ENCODE results near the gene TFDP1.
"Not testable (repeated sequence)": the region's sequence is repeated elsewhere in the genome, so short reads cannot be mapped to it uniquely, and the experiment has no call there.

The TFDP1 gene

DNA sequence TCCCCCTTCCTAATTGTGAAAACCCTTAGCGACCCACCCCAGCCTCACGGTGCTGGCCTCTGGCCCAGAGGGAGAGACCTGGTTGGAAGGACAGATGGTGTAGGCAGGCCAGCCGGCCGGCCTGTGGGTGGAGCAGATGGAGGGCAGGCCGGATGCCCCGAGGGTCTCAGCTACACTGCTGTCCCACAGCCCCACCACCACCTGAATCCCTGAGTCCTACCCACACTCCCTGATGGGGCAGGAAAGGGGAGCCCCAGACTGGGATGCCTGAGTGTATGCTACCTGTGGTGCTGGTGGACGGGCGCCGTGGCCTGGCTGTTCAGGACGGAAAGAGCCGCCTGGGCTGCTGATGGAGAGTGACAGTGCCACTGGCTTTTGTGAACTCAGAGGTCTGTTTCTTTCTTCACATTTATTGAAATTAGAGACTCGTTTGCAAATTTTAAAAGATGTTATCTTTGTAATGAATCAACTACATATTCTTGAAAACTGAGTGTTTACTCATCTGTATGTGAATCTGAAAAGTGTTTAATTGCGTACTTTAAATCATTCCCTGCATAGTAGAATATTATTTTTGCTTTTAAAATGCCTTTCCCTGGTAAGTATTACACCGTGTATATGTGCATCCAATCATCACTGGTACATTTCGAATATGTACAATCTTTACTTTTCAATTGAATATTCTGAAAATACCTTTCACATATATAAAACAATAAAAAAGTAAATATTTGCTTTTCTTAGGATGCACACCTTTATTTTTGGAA is 35.7 kb downstream of the TFDP1 start:
- DNase-seq: no peak

DNA sequence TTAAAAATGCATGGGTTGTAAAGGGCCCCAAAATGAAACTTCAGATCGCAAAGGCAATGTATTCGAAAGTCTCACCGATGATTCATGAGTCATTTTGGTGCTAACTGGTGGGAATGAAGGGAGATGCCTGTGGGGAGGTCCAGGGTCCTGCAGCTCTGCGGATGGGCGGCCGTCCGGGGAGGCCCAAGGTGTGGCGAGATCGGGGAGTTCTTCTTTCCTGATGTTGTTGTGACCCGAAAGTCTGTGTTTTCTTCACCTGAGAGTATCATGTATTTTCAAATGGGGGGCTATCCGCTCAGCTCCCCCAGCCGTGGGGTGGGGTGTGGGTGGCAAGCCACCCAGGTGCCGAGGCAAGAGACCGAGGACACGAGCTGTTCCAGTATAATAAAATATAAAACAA is 36.5 kb downstream of the TFDP1 start:
- DNase-seq: no peak

- DNase-seq: not testable (repeated sequence)
Measured at GRCh38 chr13:113621498-113621897, 36.9 kb downstream of the TFDP1 start.

GRCh38 chr13:113621986-113622550 is 37.5 kb downstream of the TFDP1 start:
- not testable (repeated sequence) for DNase-seq

DNA sequence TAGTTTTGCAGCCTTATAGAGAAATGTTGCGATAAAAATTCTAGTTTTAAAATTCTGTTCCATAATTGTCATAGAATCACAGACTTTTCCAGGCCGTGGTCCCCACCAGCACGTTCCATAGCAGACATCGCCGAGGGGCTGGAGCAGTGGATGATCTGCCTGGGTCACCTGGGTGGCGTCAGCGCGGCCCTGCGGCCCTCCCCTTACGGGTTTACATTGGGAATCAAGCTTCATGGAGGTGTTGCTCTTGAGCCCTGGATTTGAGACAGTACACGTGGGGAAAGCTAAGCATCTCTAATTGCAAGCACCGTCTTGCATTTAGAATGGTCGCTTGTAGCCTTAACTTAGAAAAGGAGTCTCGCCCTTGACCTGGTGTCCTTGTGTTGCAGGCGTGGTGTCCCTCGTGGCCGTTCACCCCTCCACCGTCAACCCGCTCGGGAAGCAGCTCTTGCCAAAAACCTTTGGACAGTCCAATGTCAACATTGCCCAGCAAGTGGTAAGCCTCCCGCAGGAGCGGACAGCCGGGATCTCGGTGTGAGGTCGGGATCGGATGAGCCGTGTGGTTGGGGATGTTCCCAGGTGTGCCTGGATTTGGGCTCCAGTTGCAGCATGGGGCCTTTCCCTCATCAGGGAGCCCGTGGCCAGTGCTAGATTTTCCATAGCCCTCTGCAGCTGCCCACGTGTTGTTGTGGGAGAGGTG is 38.4 kb downstream of the TFDP1 start:
- DNase-seq: no peak

DNA sequence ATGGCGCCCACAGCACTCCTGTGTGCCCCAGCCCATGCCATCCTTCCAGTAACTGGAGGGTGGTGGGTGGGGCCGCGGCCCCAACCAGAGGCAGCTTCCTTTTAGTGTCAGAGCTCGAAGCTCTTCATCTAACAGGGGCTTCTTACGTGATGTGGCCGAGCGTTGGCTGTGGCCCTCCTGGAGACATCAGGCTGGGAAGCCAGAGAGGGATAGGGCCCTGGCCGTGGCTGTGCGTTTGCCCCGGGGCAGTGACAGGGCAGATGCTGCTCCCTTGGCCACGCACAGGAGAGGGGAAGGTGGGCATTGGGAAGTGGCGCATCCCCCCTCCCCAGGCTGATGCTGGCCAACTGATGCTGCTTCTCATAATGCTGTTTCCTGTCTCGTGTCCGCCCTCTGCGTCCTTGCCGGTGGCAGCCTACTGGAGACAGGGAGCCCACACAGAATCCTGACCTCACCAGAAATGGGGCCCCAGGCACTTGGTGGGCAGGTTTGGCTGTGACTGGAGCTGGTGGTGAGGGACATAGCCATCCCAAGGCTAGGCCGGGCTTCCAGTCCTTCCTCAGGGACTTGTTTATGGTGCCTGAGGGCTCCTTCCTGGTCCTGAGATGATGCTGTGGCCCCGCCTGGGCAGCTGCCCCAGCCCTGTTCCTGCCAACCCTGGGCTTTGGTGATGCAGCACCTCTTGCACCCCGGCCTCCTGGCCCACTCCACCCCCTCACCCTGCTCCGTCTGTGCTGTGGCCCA is 39.1 kb downstream of the TFDP1 start:
- peak; percentile 16 for DNase-seq

GRCh38 chr13:113624235-113624587 is 39.7 kb downstream of the TFDP1 start:
- DNase-seq: no peak

GRCh38 chr13:113624640-113625304 is 40.2 kb downstream of the TFDP1 start:
- not testable (repeated sequence) for DNase-seq

GRCh38 chr13:113625965-113626721 is 41.6 kb downstream of the TFDP1 start:
- no peak for DNase-seq

- no peak for DNase-seq
Measured at GRCh38 chr13:113627136-113627535, 42.6 kb downstream of the TFDP1 start.

DNA sequence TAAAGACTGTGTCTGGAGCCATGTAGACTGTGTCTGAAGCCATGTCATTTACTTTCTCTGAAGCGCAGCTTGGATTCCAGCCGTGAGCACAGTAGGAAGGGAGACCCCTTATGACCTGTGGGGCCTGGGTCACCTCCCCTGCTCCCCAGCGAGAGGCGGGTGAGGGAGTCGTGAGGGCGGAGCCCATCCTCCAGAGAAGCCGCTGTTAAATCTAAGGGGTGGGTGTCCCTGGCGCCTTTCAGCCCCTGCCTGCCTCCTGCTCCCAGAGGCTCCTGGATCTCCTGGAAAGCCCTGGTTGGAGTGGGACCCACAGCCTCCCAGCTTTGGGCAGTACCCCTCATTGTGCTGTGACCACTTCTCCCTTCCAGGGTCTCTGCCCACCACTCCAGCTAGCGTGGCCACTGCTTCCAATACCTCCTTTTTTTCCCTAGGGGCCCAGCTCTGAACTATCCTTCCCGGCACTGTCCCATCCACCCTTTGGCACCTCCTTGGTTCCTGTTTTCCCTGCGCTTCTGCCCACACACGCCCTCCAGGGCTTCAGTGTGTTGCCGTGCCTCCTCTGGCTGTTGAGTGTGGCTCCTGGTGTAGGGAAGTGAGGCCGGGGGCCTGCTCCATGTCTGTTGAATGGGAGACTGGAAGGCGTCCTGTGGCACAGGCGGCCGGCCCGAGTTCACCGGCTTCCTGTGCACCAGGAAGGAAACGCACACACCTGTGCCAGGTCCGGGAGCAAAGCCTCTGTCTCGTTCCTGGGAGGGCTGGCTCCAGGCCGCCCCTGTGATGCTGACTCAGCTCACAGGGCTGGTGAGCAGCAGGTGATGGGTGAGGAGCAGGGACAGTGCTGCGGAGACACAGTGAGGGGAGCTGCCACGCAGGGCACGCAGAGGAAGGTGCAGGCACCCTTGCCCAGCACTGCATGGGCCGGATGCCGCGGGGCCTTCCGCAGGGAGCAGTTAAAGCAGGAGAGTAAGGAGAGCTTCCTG is 44.0 kb downstream of the TFDP1 start:
- DNase-seq: no peak

DNA sequence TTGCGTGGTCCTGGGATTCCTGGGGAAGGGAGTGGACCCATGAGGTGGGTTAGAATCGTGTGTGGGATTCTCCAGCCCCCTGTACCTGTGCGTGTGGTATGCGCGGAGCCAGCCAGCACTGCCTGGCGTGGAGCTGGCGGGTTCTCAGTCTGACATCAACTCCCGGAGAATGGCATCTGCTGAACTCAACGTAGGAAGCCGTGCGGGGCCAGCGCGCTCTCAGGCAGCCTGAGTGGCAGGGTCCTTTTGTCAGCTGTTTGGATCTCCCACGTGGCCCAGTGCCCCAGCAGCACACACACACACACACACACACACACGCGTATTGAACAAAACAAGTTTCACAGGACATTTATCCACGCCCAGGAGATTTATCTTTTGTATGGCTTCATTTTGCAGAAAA is 45.3 kb downstream of the TFDP1 start:
- no peak for DNase-seq

- no peak for DNase-seq
Measured at GRCh38 chr13:113630296-113630695, 45.7 kb downstream of the TFDP1 start.

DNA sequence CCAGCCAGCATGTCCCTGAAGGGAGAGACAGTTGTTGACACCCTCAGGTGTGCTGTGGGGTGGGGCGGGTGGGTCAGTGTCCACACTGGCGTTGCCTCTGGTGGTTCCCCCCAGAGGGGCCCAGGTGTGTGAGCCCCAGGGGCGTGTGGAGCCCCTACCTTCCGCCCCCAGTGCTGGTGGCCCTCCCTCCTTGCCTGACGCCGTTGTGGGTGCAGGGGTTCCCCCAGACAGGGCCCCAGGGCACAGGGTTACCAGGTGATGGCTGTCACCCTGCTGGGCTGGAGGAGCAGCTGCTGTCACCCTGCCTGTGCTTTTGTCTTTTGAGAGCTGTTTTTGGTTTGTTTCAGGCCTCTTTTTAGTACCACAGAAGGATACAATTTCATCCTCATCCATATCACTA is 46.3 kb downstream of the TFDP1 start:
- DNase-seq: no peak

DNA sequence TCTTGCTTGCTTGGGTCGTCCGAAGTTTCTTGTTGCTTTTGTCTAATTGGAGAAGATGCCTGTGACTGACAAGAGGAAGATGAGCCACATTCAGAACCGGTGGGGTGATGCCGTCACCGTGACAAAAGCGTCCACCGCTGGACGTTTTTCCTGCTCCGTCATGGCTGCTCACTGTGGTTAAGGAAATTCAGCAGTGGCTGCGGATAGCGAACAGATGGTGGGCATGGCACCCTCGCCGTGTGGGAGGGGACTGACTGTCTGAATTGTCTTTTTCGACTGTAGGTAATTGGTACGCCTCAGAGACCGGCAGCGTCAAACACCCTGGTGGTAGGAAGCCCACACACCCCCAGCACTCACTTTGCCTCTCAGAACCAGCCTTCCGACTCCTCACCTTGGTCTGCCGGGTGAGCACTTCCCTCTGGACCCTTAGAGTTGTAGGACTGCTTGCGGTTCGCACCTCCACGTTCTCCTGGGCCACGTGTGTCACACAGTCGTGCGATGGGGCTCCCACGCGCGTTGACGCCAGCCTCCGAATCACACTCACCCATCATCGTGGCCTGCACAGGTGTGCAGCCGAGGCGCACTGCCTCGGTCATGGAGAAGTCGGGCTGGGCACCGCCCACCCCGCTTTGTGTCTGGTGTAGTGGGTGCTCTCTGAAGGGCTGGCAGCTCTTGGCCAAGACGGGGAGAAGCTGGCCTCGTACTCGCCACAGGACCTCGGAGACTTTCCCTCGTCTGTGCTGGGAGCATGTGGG is 47.0 kb downstream of the TFDP1 start:
- no peak for DNase-seq

GRCh38 chr13:113632706-113633484 is 48.3 kb downstream of the TFDP1 start:
- DNase-seq: no peak

GRCh38 chr13:113633485-113633873 is 48.9 kb downstream of the TFDP1 start:
- DNase-seq: no peak

- no peak for DNase-seq
Measured at GRCh38 chr13:113634279-113635047, 49.9 kb downstream of the TFDP1 start.

- no peak for DNase-seq
Measured at GRCh38 chr13:113635048-113635420, 50.5 kb downstream of the TFDP1 start.

All from hematopoietic multipotent progenitor cell treated with erythropoietin and hydrocortisone succinate and interleukin-3 and kit ligand, for 8 days (in vitro differentiated cells).